22Rv1 (cell line): Measurements from ENCODE around the gene CDK5RAP2.

ENCODE experiments used
- ZFX ChIP-seq: fragments of 450-650 bp; IDR thresholded peaks from 2 replicates; pipeline ENCODE4 v1.6.1; 2017; ENCODE audit warnings: antibody characterized with exemption, borderline replicate concordance
- TF ChIP-seq, protein P1 (sequence below): fragments of 450-650 bp; IDR thresholded peaks from 2 replicates; pipeline ENCODE4 v1.5.1; 2017; ENCODE audit warnings: mild to moderate bottlenecking

DNA sequence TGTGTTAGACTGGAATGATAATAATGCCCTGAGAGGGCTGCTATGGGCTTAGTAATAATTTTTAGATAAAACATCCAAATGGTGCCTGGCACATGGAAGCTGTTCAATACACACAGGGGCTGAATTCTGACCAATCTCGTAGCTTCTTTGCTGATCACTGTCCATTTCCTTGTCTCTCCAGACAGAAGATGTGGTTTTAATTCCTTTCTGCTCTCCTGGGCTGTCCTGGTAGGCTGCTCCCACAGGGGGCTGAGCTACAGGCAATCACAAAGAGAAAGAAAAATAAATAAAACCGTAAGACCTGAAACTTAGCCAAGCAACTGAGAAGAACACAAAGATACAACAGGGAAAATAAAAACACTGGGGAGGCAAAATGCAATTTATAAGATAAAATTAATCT, 136.5 kb downstream of the CDK5RAP2 start:
- TF ChIP-seq, protein P1, sequence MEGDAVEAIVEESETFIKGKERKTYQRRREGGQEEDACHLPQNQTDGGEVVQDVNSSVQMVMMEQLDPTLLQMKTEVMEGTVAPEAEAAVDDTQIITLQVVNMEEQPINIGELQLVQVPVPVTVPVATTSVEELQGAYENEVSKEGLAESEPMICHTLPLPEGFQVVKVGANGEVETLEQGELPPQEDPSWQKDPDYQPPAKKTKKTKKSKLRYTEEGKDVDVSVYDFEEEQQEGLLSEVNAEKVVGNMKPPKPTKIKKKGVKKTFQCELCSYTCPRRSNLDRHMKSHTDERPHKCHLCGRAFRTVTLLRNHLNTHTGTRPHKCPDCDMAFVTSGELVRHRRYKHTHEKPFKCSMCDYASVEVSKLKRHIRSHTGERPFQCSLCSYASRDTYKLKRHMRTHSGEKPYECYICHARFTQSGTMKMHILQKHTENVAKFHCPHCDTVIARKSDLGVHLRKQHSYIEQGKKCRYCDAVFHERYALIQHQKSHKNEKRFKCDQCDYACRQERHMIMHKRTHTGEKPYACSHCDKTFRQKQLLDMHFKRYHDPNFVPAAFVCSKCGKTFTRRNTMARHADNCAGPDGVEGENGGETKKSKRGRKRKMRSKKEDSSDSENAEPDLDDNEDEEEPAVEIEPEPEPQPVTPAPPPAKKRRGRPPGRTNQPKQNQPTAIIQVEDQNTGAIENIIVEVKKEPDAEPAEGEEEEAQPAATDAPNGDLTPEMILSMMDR = no peak
- TF ChIP-seq ZFX = no peak
